GM06990 (cell line): Measurements from ENCODE around the gene CELF1.

Experiments
- DNase-seq: peaks from one replicate; pipeline ENCODE4 v3.0.0-alpha.2; 2011; ENCODE audit not compliant: insufficient read length; ENCODE audit errors: extremely low read depth
- H3K27me3 ChIP-seq: replicated peaks from 2 replicates; pipeline ENCODE4 v1.6.0; 2011; ENCODE audit warnings: low read length; ENCODE audit not compliant: control insufficient read depth, insufficient read depth
- H3K36me3 ChIP-seq: 2 replicates; pipeline ENCODE4 v1.5.1; 2011; ENCODE audit warnings: low read length; ENCODE audit not compliant: control insufficient read depth, insufficient read depth
- H3K4me3 ChIP-seq: replicated peaks from 2 replicates; pipeline ENCODE4 v1.5.1; 2011; ENCODE audit warnings: low read depth, mild to moderate bottlenecking, control low read depth, low read length
- TF ChIP-seq, protein P1 (sequence below): IDR thresholded peaks from 2 replicates; pipeline ENCODE4 v1.5.1; 2011; ENCODE audit warnings: low read length, control low read depth, mild to moderate bottlenecking, inconsistent platforms; ENCODE audit not compliant: insufficient read depth, poor library complexity, severe bottlenecking

Gene CELF1

DNA sequence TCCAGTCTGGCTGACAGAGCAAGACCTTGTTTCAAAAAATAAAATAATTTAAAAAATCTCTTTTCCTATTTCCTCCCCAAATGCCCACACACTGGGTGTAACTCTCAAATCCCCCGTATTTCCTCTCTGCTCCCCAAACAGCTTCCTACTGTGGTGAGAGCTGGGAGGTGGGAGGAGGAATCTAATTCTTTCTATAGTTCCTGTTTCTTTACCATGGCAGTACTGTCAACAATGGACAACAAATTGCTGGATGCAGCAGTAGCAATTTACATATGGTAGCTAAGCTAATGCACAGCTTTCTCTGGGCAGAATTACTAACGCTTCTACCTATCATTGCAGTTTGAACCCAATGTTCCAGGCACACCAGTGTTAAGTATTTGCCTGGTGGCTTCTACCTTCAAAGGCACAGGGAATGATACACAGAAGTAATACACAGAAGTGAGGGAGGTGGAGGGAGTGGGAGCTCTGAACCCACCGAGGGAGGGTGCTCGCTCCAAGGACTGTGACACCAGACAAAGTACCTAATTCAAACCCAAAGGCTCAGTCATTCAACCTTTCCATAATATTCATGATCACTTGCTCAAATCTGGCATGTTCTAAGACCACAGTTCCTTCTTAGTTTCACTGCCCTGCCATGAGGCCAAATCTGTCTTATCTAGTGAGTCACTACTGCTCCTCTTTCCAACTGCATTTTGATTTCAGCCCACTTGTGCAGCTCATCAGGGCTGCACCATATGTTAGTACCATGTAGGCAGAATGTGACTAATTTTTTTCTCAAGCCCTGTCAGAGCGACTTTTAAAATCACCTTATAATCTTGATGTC lies 37.9 kb downstream of the CELF1 start:
- Histone ChIP-seq H3K4me3 (no peak overlapping the region), H3K36me3 (no peaks in the 10 kb centered on the region), H3K27me3 (no peaks in the 10 kb centered on the region)
- peak; percentile 38 for DNase-seq
- TF ChIP-seq, protein P1, sequence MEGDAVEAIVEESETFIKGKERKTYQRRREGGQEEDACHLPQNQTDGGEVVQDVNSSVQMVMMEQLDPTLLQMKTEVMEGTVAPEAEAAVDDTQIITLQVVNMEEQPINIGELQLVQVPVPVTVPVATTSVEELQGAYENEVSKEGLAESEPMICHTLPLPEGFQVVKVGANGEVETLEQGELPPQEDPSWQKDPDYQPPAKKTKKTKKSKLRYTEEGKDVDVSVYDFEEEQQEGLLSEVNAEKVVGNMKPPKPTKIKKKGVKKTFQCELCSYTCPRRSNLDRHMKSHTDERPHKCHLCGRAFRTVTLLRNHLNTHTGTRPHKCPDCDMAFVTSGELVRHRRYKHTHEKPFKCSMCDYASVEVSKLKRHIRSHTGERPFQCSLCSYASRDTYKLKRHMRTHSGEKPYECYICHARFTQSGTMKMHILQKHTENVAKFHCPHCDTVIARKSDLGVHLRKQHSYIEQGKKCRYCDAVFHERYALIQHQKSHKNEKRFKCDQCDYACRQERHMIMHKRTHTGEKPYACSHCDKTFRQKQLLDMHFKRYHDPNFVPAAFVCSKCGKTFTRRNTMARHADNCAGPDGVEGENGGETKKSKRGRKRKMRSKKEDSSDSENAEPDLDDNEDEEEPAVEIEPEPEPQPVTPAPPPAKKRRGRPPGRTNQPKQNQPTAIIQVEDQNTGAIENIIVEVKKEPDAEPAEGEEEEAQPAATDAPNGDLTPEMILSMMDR, result no peak

DNA sequence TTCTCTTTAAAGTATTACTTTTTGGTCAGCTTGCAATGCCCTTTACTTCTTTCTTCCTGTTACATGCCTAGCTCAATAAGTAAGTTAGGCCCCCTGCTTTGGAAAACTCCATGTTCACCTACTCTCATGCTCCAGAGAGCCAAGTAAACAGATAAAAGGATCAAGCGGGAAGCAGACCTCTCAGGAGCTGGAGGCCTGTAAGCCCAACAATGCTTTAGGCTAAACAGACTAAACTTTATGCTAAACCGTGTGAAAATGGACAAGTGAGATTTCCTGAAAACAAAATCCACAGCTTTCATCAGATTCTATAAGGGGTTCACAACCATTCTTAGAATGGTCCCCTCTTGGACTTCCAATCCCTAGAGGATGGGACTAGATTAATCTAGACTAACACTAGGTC lies 40.2 kb downstream of the CELF1 start:
- TF ChIP-seq, protein P1, result no peak
- H3K36me3 ChIP-seq, result no peaks in the 10 kb centered on the region
- no peak for DNase-seq
- H3K27me3 ChIP-seq, result no peaks in the 10 kb centered on the region
- H3K4me3 ChIP-seq, result no peak overlapping the region

DNA sequence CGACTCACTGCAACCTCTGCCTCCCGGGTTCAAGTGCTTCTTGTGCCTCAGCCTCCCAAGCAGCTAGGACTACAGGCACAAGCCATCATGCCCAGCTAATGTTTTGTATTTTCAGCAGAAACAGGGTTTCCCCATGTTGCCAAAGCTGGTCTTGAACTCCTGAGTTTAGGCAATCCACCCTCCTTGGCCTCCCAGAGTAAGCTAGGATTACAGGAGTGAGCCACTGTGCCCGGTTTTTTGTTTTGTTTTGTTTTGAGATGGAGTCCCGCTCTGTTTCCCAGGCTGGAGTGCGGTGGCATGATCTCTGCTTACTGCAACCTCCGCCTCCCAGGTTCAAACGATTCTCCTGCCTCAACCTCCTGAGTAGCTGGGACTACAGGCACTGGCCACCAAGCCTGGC lies 41.0 kb downstream of the CELF1 start:
- no peak overlapping the region for H3K4me3 ChIP-seq
- H3K27me3 ChIP-seq, result no peaks in the 10 kb centered on the region
- DNase-seq, result no peak
- TF ChIP-seq, protein P1, result no peak
- H3K36me3 ChIP-seq, result no peaks in the 10 kb centered on the region

DNA sequence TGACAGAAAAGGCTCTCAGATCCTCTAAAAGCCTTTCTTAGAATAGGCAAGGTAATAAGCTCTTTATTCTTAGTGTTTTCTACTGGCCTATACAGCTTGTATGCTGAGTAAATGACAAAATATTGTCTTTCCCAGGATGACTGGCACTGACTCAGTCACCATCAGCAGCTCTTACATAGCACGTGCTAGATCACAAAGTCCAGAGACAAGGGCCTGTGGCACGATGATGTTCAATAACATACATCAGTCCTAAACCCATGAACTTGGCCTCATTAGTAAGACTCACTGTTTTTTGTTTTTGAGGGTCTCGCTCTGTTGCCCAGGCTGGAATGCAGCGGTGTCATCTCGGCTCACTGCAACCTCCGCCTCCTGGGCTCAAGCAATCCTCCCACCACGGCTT lies 42.7 kb downstream of the CELF1 start:
- no peaks in the 10 kb centered on the region for H3K27me3 ChIP-seq
- H3K36me3 ChIP-seq, result no peaks in the 10 kb centered on the region
- DNase-seq, result peak; percentile 21
- no peak overlapping the region for H3K4me3 ChIP-seq
- TF ChIP-seq, protein P1, result no peak

DNA sequence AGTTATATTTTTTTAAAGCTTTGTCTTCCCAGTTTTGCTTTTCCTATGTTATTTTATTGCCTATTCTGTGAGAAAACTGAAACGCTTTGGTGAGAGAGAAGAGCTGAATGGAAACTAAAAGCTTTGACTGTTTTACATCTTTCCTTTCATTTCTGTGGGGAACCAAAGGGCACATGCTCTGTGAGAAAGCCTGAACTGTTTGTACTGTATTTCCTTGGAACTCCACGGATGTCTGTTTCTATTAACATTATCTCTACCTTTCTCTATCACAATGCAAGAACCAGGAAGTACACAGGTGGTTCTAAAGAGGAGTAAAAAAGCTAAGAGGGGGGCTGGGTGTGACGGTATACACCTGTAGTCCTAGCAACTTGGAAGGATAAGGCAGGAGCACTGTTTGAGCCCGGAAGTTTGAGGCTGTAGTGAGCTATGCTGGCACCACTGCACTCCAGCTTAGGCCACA lies 43.8 kb downstream of the CELF1 start:
- Histone ChIP-seq H3K36me3 (no peaks in the 10 kb centered on the region), H3K27me3 (no peaks in the 10 kb centered on the region), H3K4me3 (peak overlapping the region; percentile 33)
- DNase-seq, result peak; percentile 20
- TF ChIP-seq, protein P1, result no peak
